ENCODE results near the gene BHLHA15. TPM values are rescaled to one million over a fixed set of nuclear protein-coding genes. Genes with fewer than 3 reads are reported as not detected.

BHLHA15 gene
- total RNA-seq, 1 experiment from 2014 or later = 21.8 TPM

DNA sequence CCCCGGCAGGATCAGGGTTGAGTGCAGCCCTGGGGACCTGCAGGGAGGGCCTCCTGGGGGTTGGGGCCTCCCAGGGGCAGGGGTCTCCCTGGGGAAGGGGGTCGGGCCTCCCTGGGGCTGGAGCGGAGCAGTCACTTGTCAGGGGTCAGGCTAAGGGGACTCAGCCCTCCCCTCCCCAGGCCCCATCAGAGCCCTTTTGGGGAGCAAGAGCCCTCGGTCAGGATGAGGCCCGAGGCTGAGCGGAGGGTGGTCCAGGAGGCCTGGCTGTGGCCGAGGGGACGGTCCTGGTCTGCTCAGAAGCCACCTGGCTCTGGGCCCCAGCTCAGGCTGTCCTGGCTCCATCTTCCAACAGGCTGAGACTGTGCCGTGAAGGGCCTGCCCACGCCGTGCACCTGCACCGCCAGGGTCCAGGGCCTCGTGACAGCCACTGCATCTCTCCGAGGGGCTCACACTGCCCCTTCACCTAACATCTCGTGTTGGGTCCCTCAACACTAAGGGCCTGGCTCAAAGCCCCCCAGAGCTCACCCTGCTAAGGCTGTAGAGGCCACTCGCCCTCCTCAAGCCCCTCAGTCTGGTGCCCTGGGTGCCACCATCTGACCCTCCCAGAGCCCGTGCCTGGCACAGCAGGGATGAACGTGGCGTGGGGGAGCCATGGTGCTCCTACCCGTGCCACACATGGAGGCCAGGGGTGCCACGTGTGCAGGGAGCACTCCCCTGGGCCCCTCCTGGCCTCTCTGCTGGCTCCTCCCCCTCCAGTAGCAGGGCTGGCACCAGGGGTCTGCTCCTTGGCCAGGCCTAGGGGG, 12.9 kb downstream of the BHLHA15 start:
- DNase-seq (ENCODE audit: low spot score) = no peak

DNA sequence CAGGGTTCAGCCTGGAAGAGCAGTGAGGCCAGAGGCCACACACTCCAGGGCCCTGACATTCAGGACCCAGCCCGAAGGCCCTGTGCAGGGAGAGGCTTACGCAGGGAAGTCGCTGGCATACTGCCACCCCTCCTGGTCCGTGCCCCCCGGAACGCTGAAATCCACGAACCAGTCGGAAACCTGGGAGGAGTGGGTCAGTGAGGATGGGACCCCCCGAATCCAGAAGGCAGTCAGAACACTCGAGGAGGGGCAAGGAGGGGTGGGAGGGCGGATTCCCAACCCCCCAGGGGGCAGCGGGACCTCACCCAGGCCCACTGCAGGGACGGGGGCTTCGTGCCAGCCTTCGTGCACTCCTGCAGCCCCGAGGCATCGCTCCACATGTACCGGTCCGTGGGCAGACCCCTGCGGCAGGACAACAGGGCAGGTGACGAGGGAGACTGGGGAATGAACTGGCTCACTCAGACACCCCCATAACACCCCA, 13.5 kb downstream of the BHLHA15 start:
- no peak for DNase-seq (ENCODE audit: low spot score)

GRCh38 chr7:98225913-98226614, 14.8 kb downstream of the BHLHA15 start:
- DNase-seq (ENCODE audit: low spot score) = no peak

- no peak for DNase-seq (ENCODE audit: low spot score)
These were observed 16.7 kb downstream of the BHLHA15 start for GRCh38 chr7:98227939-98228338.

DNA sequence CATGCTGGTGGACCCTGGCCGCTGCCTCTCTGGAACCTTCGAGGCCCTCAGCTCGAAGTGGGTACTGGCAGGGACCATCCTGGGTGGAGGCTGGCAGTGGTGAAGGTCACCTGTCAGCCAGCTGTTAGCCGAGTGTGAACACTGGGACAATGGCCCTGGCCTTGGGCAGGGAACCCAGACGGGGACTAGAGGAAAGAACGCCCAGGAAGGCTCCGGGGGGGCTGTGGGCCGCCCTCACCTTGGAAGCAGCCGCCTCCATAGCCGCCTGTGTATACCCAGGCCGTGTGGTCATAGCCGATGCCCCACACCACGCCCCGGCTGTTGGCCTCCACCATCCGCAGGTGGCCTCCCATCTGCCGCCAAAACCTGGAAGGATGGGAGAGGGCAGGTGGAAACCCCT, 17.6 kb downstream of the BHLHA15 start:
- no peak for DNase-seq (ENCODE audit: low spot score)

- no peak for DNase-seq (ENCODE audit: low spot score)
These were observed 18.2 kb downstream of the BHLHA15 start for GRCh38 chr7:98229441-98229840.

- DNase-seq (ENCODE audit: low spot score) = no peak
These were observed 18.9 kb downstream of the BHLHA15 start for GRCh38 chr7:98229991-98230745.

GRCh38 chr7:98230746-98231471, 19.7 kb downstream of the BHLHA15 start:
- DNase-seq (ENCODE audit: low spot score) = no peak

GRCh38 chr7:98231493-98232262, 20.4 kb downstream of the BHLHA15 start:
- no peak for DNase-seq (ENCODE audit: low spot score)

- DNase-seq (ENCODE audit: low spot score) = no peak
These were observed 21.0 kb downstream of the BHLHA15 start for GRCh38 chr7:98232263-98232585.

- DNase-seq (ENCODE audit: low spot score) = no peak
These were observed 21.6 kb downstream of the BHLHA15 start for GRCh38 chr7:98232799-98233198.

- no peak for DNase-seq (ENCODE audit: low spot score)
These were observed 22.2 kb downstream of the BHLHA15 start for GRCh38 chr7:98233219-98234070.

DNA sequence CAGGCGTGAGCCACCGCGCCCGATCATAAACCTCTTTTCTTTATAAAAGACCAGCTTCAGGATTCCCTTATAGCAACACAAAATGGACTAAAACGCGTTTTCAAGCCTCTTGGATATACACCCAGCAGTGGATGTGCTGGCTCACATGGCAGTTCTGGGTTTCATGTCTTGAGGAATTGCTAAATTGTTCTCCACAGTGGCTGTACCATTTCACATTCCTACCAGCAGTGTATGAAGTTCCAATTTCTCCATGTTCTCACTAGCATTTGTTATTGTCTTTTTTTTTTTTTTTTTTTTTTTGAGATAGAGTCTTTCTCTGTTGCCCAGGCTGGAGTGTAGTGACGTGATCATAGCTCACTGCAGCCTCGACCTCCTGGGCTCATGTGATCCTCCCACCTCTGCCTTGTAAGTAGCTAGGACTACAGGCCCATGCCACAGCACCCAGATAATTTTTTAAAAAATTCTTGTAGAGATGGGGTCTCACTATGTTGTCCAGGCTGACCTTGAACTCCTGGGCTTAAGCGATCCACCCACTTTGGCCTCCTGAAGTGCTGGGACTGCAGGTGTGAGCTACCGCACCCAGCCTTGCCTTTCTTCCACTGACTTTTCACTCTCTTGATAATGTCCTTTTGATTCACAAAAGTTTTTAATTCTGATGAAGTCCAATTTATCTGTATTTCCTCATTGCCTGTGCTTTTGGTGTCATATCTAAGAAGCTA, 23.3 kb downstream of the BHLHA15 start:
- no peak for DNase-seq (ENCODE audit: low spot score)

GRCh38 chr7:98235901-98236300, 24.7 kb downstream of the BHLHA15 start:
- no peak for DNase-seq (ENCODE audit: low spot score)

DNA sequence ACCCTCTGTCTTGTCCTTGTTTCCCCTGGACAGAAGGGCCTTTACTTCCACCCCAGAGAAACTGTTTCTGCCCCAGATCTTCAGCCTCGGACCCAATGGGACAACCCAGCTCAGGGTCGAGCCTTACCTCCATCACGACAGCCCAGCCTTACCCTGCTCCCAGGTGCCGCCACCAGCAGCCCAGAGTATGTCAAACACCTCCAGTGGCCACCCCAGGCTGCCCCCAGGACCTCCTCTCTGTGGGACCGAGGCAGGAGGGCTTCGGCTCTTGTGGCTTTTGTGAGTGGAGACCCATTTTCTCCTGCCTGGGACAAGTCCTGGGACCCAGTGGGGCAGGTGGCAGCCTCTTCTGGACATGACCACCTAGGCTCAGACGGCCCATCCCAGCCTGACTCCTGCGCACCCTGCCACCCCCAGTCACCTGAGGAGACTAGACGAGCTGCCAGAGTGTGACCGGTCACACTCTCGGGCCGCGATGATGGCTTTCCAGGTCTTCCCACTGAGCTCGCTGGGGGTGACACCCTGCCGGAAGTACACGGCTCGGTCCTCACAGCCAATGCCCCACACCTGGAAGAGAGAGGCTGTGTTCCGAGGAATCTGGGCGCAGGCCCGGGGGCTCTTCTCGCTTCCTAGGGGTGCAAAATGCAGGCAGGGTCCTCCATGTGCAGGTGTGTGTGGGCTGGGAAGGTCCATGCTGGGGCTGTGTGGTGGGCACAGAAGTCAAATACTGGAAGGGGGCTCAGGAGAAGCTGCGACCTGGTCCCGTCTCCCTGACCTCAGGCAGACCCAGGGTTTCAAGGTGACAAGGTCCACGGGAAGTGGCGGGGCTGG, 25.3 kb downstream of the BHLHA15 start:
- DNase-seq (ENCODE audit: low spot score) = no peak

DNA sequence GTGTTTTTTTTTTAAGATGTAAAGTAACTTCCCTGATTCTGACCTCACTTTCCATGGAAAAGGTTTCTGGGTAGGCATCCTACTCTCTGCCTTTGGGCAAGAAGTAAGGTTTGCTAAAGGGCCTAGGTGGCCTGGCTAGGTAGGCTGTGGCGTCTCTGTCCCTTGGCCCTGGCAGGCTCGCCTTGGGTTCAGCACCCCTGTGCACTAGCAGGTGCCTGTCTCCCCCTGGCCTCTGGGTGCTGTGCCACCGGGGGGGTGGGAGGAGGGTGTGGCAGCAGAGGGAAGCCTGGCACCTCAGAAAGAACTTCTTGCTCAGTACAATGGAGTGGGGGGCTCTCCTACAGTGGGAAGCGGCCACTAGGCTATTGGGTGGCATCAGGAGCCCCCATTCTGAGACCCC, 26.8 kb downstream of the BHLHA15 start:
- no peak for DNase-seq (ENCODE audit: low spot score)

DNA sequence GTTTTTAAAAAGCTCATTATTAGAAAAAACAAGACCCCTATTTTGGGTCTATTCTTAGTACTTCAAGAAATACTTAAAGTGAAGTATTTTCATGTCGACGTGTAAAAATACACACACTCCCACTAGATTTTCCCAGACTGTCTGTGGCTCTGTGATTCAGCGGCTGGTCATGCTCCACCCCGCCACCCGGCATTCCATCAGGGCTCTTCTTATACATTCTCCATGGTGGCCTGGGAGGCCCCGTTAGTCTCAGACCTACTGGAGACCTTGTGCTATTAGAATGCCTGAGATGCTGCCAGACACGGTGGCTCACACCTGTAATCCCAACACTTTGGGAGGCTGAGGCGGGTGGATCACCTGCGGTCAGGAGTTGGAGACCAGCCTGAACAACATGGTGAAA, 27.7 kb downstream of the BHLHA15 start:
- DNase-seq (ENCODE audit: low spot score) = no peak

DNA sequence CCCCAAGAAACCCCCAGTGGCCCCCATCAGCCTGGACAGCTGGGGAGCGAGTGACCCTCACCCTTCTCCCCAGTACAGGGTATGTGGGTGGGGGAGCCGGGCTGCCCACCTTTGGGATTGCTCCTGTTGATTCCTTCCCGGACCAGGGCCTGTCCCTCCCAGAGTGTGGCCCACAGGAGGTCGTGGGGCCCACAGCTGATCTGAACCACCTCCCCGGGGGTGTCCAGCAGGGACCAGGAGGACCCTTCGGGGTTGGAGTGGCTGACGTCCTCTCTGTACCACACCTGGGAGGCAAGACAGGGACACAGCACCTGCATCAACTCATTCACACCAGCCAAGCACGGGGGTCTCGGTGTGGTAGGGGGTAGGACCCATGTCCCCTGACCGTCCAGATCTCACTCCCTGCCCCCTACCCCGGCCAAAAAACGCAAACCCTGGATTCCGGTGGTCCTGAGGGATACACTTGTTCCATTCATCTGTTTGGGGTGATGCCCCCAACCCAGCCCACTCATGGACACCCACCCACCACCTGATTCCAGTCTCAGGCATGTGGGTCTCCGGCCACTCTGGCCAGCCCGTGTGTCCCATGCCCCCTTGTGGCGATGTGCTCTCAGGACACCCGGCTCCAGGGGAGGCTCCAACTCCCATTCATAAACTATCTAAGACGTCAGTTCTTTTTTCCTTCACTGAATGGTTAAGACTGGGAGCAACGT, 29.9 kb downstream of the BHLHA15 start:
- peak; percentile 73 for DNase-seq (ENCODE audit: low spot score)
